Stimulated activated CD8-positive, alpha-beta memory T cell treated with anti-CD3 and anti-CD28 coated beads, Interleukin-7, amount 100 ng/mL, for 4 hours (primary cell): Measurements from ENCODE around the gene ABCC3.

Source experiments
- DNase-seq, 2 donors: peaks; one replicate each; pipeline ENCODE4 v3.0.0-alpha.2; 2020; ENCODE audit warnings: low read depth in 2 of 2

Gene ABCC3, protein sequence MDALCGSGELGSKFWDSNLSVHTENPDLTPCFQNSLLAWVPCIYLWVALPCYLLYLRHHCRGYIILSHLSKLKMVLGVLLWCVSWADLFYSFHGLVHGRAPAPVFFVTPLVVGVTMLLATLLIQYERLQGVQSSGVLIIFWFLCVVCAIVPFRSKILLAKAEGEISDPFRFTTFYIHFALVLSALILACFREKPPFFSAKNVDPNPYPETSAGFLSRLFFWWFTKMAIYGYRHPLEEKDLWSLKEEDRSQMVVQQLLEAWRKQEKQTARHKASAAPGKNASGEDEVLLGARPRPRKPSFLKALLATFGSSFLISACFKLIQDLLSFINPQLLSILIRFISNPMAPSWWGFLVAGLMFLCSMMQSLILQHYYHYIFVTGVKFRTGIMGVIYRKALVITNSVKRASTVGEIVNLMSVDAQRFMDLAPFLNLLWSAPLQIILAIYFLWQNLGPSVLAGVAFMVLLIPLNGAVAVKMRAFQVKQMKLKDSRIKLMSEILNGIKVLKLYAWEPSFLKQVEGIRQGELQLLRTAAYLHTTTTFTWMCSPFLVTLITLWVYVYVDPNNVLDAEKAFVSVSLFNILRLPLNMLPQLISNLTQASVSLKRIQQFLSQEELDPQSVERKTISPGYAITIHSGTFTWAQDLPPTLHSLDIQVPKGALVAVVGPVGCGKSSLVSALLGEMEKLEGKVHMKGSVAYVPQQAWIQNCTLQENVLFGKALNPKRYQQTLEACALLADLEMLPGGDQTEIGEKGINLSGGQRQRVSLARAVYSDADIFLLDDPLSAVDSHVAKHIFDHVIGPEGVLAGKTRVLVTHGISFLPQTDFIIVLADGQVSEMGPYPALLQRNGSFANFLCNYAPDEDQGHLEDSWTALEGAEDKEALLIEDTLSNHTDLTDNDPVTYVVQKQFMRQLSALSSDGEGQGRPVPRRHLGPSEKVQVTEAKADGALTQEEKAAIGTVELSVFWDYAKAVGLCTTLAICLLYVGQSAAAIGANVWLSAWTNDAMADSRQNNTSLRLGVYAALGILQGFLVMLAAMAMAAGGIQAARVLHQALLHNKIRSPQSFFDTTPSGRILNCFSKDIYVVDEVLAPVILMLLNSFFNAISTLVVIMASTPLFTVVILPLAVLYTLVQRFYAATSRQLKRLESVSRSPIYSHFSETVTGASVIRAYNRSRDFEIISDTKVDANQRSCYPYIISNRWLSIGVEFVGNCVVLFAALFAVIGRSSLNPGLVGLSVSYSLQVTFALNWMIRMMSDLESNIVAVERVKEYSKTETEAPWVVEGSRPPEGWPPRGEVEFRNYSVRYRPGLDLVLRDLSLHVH (N-terminal part only)

GRCh38 chr17:50634224-50634914 is at the start of gene ABCC3:
Gene ABCC3 (plus strand): TSS chr17:50634881. CDS start chr17:50634937, 56 bp downstream.
- DNase-seq = no peak

DNA sequence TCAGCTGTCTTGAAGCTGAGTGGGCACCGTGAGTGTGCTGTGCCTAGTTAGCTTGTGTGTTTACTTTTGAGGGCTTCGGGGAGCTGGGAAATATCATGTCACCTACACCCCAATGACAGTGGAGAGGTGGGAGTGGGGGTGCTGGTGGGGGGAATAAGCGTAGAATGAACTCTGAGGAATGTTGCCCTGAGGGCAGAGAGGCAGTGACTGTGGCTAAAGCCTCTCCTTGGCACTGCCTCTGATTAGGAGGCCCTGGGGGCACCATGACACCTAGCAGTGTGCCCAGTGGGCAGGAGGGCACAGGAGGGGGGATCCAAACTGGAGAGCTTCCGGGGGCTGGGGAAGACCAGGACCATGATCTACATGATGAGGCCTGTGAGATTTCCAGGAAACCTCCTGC is 49.3 kb upstream of the ABCC3 start:
- DNase-seq = no peak

- no peak for DNase-seq
Observed at GRCh38 chr17:50585891-50586290, 48.8 kb upstream of the ABCC3 start.

DNA sequence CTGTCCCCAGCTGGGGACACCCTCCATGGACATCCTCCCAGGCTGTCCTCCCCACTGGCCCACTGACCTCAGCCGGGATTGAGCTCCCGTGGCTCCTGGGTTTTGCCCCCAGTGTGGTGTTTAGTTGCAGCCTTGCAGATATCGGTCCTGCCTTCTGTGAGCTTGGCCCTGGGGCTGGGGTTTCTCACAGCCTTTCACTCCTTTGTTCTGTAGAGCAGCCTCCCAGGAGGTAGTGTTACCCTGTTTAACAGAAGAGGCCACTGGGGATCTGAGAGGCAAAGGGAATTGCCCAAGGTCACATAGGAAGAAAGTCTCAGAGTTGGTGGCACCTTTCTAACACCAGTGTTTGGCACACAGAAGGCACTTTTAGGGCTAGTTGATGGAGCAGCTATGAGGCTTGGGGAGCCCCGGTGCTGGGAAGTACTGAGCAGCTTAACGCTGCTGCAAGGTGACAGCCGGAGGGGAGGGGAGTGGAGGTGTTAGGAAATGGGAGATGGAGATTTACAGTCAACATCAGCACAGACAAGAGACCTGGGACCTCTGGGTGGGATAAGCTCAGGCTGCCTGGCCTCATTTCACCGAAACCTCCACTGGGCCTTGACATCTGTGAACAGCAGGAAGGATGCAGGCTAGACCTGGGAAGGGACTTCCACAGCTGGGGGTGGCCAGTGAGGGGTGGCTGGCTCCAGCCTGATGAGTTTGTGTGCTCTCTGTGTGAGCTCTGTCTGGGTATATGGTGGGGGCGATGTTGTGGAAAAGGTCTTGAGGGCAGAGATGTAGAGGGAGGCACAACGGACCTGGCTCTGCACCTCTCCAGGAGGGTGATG is 48.0 kb upstream of the ABCC3 start:
- DNase-seq = no peak

DNA sequence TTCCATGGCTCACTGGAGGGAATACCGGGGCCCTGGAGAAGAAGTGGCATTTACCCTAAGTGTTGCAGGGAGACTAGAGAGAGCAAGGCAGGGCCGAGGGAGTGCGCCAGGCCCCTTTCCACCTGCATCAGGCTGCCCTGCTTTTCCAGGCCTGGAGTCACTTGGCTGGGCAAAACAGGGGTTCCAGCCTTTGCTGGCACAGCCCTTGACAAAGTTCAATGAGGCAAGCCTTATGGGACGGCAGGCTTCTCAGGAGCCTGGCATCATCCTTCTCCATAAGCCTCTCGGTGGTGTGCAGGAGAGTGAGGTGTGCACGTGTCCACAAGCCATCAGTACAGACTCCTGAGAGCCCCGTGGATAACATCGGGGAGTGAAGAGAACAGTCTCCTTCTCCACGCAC is 47.1 kb upstream of the ABCC3 start:
- no peak for DNase-seq

DNA sequence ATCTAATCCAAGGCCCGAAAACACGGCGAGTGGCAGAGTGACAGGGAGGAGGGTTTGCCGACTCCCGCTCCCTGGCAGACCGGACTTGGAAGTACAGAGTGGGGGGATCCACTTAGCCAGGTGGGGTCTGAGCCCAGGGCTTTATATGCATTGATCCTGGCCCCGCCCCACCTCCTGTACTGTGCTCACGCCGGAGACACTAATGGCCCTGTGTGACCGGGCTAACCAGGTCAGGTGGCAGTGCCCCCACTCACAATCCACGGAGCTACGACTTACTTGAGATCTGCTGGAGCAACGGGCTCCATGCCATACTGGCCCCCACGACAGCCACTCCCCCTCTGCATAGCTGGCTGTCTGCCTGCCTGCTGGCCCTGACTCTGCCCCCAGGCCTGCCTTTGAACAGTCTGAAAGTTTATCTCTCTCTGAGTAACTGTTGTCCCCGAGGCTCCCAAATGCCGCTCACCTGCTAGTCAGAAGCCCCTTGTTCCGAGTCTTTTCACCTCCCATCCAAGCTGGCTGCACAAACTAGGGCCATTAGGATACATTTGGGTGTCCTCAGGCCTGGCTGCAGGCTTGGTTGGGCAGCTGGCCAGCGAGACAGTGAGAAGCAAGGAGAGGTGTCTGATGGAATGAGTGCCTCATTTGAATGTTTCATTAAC is 46.2 kb upstream of the ABCC3 start:
- no peak for DNase-seq

GRCh38 chr17:50589095-50589705 is 45.5 kb upstream of the ABCC3 start:
- no peak for DNase-seq

DNA sequence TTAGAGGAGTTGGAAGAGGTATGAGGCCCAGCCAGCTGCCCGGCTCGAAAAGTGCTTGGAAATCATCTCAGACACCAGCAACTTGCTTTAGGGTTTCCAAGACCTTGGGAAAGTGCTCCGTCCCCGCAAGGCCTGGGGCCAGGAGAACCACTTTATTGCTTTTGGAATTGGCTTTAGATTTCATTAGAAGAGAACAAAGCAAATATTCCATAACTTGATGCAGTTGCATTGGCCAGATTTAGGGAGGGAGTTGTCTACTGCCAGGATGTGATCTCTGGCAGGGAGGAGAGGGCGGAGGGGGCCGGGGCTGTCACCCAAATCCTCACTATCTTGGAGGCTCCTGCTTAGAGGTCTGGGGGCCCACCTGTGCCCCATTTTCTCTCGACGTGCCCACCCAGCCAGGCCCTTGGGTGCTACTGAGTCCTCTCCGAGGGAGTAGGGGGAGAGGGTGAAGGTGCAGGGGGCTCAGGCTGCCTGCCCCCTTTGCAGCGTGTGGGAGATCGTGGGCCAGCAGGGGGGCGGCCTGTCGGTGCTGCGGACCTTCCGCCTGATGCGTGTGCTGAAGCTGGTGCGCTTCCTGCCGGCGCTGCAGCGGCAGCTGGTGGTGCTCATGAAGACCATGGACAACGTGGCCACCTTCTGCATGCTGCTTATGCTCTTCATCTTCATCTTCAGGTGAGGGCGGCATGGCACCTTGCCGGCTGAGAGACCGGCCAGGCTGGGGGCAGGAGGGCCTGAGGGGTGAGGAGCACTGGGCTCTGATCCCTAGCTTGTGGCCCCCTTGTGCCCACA is 43.5 kb upstream of the ABCC3 start:
- DNase-seq = no peak

GRCh38 chr17:50593321-50593720 is 41.4 kb upstream of the ABCC3 start:
- DNase-seq = no peak

DNA sequence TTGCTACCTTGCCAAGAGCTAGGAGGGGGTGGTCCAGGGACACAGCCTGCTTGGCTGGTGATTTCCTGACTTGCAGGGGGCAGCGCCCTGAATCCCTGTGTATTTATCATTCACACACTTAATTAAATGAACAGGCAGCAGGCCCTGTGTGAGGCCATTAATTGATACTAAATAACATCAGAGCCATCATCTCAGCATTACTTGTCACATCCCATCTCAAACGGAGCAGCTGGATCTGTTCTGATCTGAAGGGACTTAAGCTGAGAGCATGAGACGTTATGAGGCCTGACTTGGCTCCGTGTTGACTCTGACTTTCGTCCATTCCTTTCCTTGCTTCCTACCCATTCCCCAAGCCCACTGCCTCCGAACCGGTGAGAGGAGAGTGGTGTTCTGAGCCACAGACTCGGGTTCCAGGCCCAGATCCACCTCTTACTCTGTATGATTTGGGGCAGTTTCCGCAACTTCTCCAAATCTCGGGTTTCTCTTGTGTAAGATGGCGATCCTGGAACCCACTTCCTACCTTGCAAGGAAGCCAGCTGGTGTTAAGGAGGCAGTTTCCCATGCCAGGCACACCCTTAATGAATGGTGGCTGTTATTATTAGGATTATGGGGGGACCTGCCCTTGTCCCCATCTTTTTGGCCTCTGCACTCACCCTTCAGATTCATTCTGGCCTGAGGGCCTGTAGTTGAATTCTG is 40.4 kb upstream of the ABCC3 start:
- no peak for DNase-seq

DNA sequence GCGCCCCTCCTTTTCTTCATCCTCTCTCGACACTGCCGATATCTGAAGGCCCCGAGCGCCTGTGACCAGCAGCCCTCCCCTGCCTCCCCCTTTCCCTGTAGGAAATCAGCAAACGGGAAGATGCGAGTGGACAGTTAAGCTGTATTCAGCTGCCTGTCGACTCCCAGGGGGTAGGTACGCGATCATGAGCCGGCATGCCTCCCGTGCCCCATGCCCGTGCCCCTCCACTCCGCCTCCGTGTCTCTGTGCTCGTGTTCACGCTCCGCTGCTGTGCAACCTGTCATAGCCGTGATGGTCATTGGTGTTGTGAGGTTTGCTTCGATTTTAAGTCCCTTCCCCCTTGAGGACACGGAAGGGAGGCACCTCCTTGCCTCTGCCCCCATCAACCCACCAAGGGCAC is 39.8 kb upstream of the ABCC3 start:
- DNase-seq = no peak

GRCh38 chr17:50596191-50597037 is 38.3 kb upstream of the ABCC3 start:
- no peak for DNase-seq

GRCh38 chr17:50598487-50598886 is 36.2 kb upstream of the ABCC3 start:
- DNase-seq = no peak

GRCh38 chr17:50599606-50600005 is 35.1 kb upstream of the ABCC3 start:
- DNase-seq = no peak

- no peak for DNase-seq
Observed at GRCh38 chr17:50601823-50602375, 32.8 kb upstream of the ABCC3 start.

- DNase-seq = no peak
Observed at GRCh38 chr17:50602836-50603235, 31.8 kb upstream of the ABCC3 start.

GRCh38 chr17:50603340-50603739 is 31.3 kb upstream of the ABCC3 start:
- no peak for DNase-seq
